Stimulated activated naive B cell treated with anti-CD40 and anti-IgM and Interleukin-4, amounts not matched to agents 10 μg/mL and 1 μg/mL and 100 μg/mL, for 72 hours (primary cell): ENCODE measurements around the gene MT2A.
A peak's percentile ranks its signal among the peaks of the same experiment; 100 is the strongest.

Experiments used
- ATAC-seq, 2 donors: fragments of 150-1000 bp; cut with Tn5 transposase; replicated peaks; 2 replicates each; pipeline ENCODE4 v1.10.0; 2021; ENCODE audit warnings: moderate library complexity in 1 of 2
- DNase-seq: peaks from one replicate; pipeline ENCODE4 v3.0.0; 2021
- H3K27ac Mint-ChIP-seq: one replicate; pipeline ENCODE4 v1.8.0; 2022; ENCODE audit warnings: mild to moderate bottlenecking, mixed read lengths
- H3K27me3 Mint-ChIP-seq, 2 donors: one replicate each; pipeline ENCODE4 v1.8.0; 2022; ENCODE audit warnings: mixed read lengths in 2 of 2
- H3K36me3 Mint-ChIP-seq, 2 donors: one replicate each; pipeline ENCODE4 v1.8.0; 2022; ENCODE audit warnings: mixed read lengths in 2 of 2, mild to moderate bottlenecking in 1 of 2
- H3K4me1 Mint-ChIP-seq, 2 donors: one replicate each; pipeline ENCODE4 v1.8.0; 2022; ENCODE audit warnings: mixed read lengths in 2 of 2, mild to moderate bottlenecking in 1 of 2
- H3K4me3 Mint-ChIP-seq, 2 donors: one replicate each; pipeline ENCODE4 v1.8.0; 2022; ENCODE audit warnings: mild to moderate bottlenecking in 2 of 2, mixed read lengths in 2 of 2, moderate library complexity in 1 of 2
- H3K9me3 Mint-ChIP-seq, 2 donors: one replicate each; pipeline ENCODE4 v1.8.0; 2022; ENCODE audit warnings: mixed read lengths in 2 of 2, mild to moderate bottlenecking in 1 of 2

Gene MT2A

GRCh38 chr16:56607109-56607618 is 1.2 kb upstream of the MT2A start:
- H3K4me3 Mint-ChIP-seq: no peak overlapping the region
- H3K9me3 Mint-ChIP-seq: no peaks in the 10 kb centered on the region
- no peaks in the 10 kb centered on the region for H3K36me3 Mint-ChIP-seq
- DNase-seq (no peak), ATAC-seq (no peak)
- peaks cover 0 to under 1% of the 10 kb centered on the region in 2 donors for H3K27me3 Mint-ChIP-seq
- H3K4me1 Mint-ChIP-seq: peaks cover 28 to 48% of the 10 kb centered on the region in 2 donors
- H3K27ac Mint-ChIP-seq: no peak overlapping the region

GRCh38 chr16:56607675-56608042 is 725 bp upstream of the MT2A start:
- Mint-ChIP-seq H3K4me3 (peak overlapping the region; percentile 54 to 90), H3K27ac (peak overlapping the region; percentile 70), H3K27me3 (no peaks in the 10 kb centered on the region), H3K9me3 (no peaks in the 10 kb centered on the region), H3K36me3 (no peaks in the 10 kb centered on the region), H3K4me1 (peaks cover 28 to 48% of the 10 kb centered on the region in 2 donors)
- ATAC-seq: no peak
- DNase-seq: no peak

- Mint-ChIP-seq H3K27ac (peak overlapping the region; percentile 62), H3K4me3 (peak overlapping the region; percentile 85 to 90), H3K4me1 (peaks cover 28 to 48% of the 10 kb centered on the region in 2 donors), H3K9me3 (no peaks in the 10 kb centered on the region), H3K36me3 (no peaks in the 10 kb centered on the region), H3K27me3 (no peaks in the 10 kb centered on the region)
- DNase-seq (no peak), ATAC-seq (no peak)
These were observed 585 bp downstream of the MT2A start for GRCh38 chr16:56608876-56609462.

- H3K4me1 Mint-ChIP-seq: peaks cover 28 to 48% of the 10 kb centered on the region in 2 donors
- H3K4me3 Mint-ChIP-seq: peak overlapping the region; percentile 85 to 90
- peak; percentile 68 for DNase-seq
These were observed 1.1 kb downstream of the MT2A start for GRCh38 chr16:56609463-56609921.

GRCh38 chr16:56610017-56610608 is 1.7 kb downstream of the MT2A start:
- Mint-ChIP-seq H3K9me3 (no peaks in the 10 kb centered on the region), H3K4me1 (peaks cover 28 to 48% of the 10 kb centered on the region in 2 donors), H3K27ac (peak overlapping the region; percentile 82), H3K4me3 (peak overlapping the region; percentile 85 to 90), H3K27me3 (no peaks in the 10 kb centered on the region), H3K36me3 (no peaks in the 10 kb centered on the region)
- peak; percentile 22 to 23 for ATAC-seq
- DNase-seq: no peak

More at GRCh38 chr16:56609463-56609921, 1.1 kb downstream of the MT2A start:
- Mint-ChIP-seq H3K27me3 (no peaks in the 10 kb centered on the region), H3K9me3 (no peaks in the 10 kb centered on the region), H3K27ac (peak overlapping the region; percentile 62), H3K36me3 (no peaks in the 10 kb centered on the region)
- ATAC-seq: peak; percentile 72 to 73

- ATAC-seq (no peak), DNase-seq (no peak)
- peaks cover 0 to 2% of the 10 kb centered on the region in 2 donors for H3K27me3 Mint-ChIP-seq
- H3K4me1 Mint-ChIP-seq: peaks cover 28 to 48% of the 10 kb centered on the region in 2 donors
- H3K36me3 Mint-ChIP-seq: no peaks in the 10 kb centered on the region
- peak overlapping the region; percentile 82 for H3K27ac Mint-ChIP-seq
- peak overlapping the region; percentile 23 to 39 for H3K4me3 Mint-ChIP-seq
- H3K9me3 Mint-ChIP-seq: no peaks in the 10 kb centered on the region
These were observed 2.3 kb downstream of the MT2A start for GRCh38 chr16:56610609-56611111.

- no peak for DNase-seq
- Mint-ChIP-seq H3K9me3 (no peaks in the 10 kb centered on the region), H3K4me1 (peaks cover 28 to 48% of the 10 kb centered on the region in 2 donors), H3K4me3 (peak overlapping the region; percentile 9 to 23), H3K27me3 (peaks cover 0 to 8% of the 10 kb centered on the region in 2 donors), H3K27ac (peak overlapping the region; percentile 94), H3K36me3 (no peaks in the 10 kb centered on the region)
- no peak for ATAC-seq
These were observed 3.0 kb downstream of the MT2A start for GRCh38 chr16:56611281-56611833.

- H3K27ac Mint-ChIP-seq: no peak overlapping the region
- peaks cover 21 to 31% of the 10 kb centered on the region in 2 donors for H3K27me3 Mint-ChIP-seq
- no peak overlapping the region for H3K4me3 Mint-ChIP-seq
- DNase-seq (no peak), ATAC-seq (no peak)
- H3K4me1 Mint-ChIP-seq: peaks cover 28 to 42% of the 10 kb centered on the region in 2 donors
- no peaks in the 10 kb centered on the region for H3K36me3 Mint-ChIP-seq
- no peaks in the 10 kb centered on the region for H3K9me3 Mint-ChIP-seq
These were observed 5.3 kb downstream of the MT2A start for GRCh38 chr16:56613706-56614105.

- no peak for DNase-seq
- Mint-ChIP-seq H3K4me3 (no peak overlapping the region), H3K27me3 (peaks cover 27 to 40% of the 10 kb centered on the region in 2 donors), H3K4me1 (peaks cover 20 to 33% of the 10 kb centered on the region in 2 donors), H3K9me3 (no peaks in the 10 kb centered on the region), H3K36me3 (no peaks in the 10 kb centered on the region), H3K27ac (no peak overlapping the region)
- ATAC-seq: peak in 1 of 2 donors; percentile 24
These were observed 6.2 kb downstream of the MT2A start for GRCh38 chr16:56614549-56614991.

GRCh38 chr16:56615353-56615752 is 7.0 kb downstream of the MT2A start:
- ATAC-seq (no peak), DNase-seq (no peak)
- no peaks in the 10 kb centered on the region for H3K36me3 Mint-ChIP-seq
- no peak overlapping the region for H3K4me3 Mint-ChIP-seq
- peaks cover 16 to 25% of the 10 kb centered on the region in 2 donors for H3K4me1 Mint-ChIP-seq
- H3K27me3 Mint-ChIP-seq: peaks cover 33 to 45% of the 10 kb centered on the region in 2 donors
- H3K27ac Mint-ChIP-seq: no peak overlapping the region
- no peaks in the 10 kb centered on the region for H3K9me3 Mint-ChIP-seq

- Mint-ChIP-seq H3K4me3 (peak overlapping the region; percentile 61 to 72), H3K4me1 (peaks cover 6 to 13% of the 10 kb centered on the region in 2 donors), H3K27ac (no peak overlapping the region), H3K9me3 (no peaks in the 10 kb centered on the region), H3K27me3 (peaks cover 41 to 55% of the 10 kb centered on the region in 2 donors), H3K36me3 (no peaks in the 10 kb centered on the region)
- ATAC-seq (no peak), DNase-seq (no peak)
These were observed 8.3 kb downstream of the MT2A start for GRCh38 chr16:56616608-56617211.

GRCh38 chr16:56617212-56618085 is 9.1 kb downstream of the MT2A start:
- Mint-ChIP-seq H3K27ac (no peak overlapping the region), H3K4me3 (peak overlapping the region; percentile 61 to 72), H3K4me1 (peaks cover 6 to 13% of the 10 kb centered on the region in 2 donors)

GRCh38 chr16:56618138-56618537 is 9.8 kb downstream of the MT2A start:
- no peaks in the 10 kb centered on the region for H3K9me3 Mint-ChIP-seq
- H3K4me1 Mint-ChIP-seq: peaks cover 6 to 13% of the 10 kb centered on the region in 2 donors
- ATAC-seq (no peak), DNase-seq (no peak)
- H3K36me3 Mint-ChIP-seq: no peaks in the 10 kb centered on the region
- no peak overlapping the region for H3K4me3 Mint-ChIP-seq
- H3K27ac Mint-ChIP-seq: no peak overlapping the region
- peaks cover 49 to 68% of the 10 kb centered on the region in 2 donors for H3K27me3 Mint-ChIP-seq

More at GRCh38 chr16:56617212-56618085, 9.1 kb downstream of the MT2A start:
- peak; percentile 60 to 68 for ATAC-seq
- DNase-seq: no peak
- Mint-ChIP-seq H3K27me3 (peaks cover 43 to 62% of the 10 kb centered on the region in 2 donors), H3K36me3 (no peaks in the 10 kb centered on the region), H3K9me3 (no peaks in the 10 kb centered on the region)
